H1 (cell line): ENCODE data around the gene SLC6A6. TPM values are rescaled to one million over a fixed set of nuclear protein-coding genes. Genes with fewer than 3 reads are reported as not detected.

Experiments used
- ASH2L ChIP-seq: fragments of 200-600, 300-600 bp; sonication (generic); IDR thresholded peaks from one replicate; pipeline ENCODE4 v1.7.1; 2017; ENCODE audit warnings: low read length
- ATF2 ChIP-seq: IDR thresholded peaks from 2 replicates; pipeline ENCODE4 v1.6.1; 2012; ENCODE audit warnings: low read length, inconsistent platforms
- CEBPB ChIP-seq: IDR thresholded peaks from 2 replicates; pipeline ENCODE4 v1.6.1; 2012; ENCODE audit warnings: low read depth, low read length
- CHD1 ChIP-seq: IDR thresholded peaks from 2 replicates; pipeline ENCODE4 v1.6.1; 2012; ENCODE audit warnings: low read depth, low read length, improper control_type of control experiment
- CREB1 ChIP-seq: IDR thresholded peaks from 2 replicates; pipeline ENCODE4 v1.6.1; 2012; ENCODE audit warnings: inconsistent platforms
- CTBP2 ChIP-seq: IDR thresholded peaks from 2 replicates; pipeline ENCODE4 v1.7.0; 2011; ENCODE audit warnings: borderline replicate concordance, mild to moderate bottlenecking, moderate library complexity, mixed read lengths, low read length; ENCODE audit not compliant: insufficient read depth, insufficient read length
- JUN ChIP-seq: IDR thresholded peaks from 2 replicates; pipeline ENCODE4 v1.6.1; 2011; ENCODE audit warnings: low read depth, mild to moderate bottlenecking, improper control_type of control experiment, low read length
- JUND ChIP-seq: IDR thresholded peaks from 2 replicates; pipeline ENCODE4 v1.6.1; 2011; ENCODE audit warnings: mild to moderate bottlenecking, improper control_type of control experiment, low read length
- KDM1A ChIP-seq: fragments of 200-600, 300-600 bp; sonication (generic); IDR thresholded peaks from 2 replicates; pipeline ENCODE4 v1.7.1; 2016; ENCODE audit warnings: mild to moderate bottlenecking, low read length, borderline replicate concordance
- KDM5A ChIP-seq: fragments of 200-600 bp; IDR thresholded peaks from 2 replicates; pipeline ENCODE4 v1.7.1; 2012; ENCODE audit warnings: mild to moderate bottlenecking, low read length, inconsistent platforms, mixed read lengths
- NRF1 ChIP-seq: IDR thresholded peaks from 2 replicates; pipeline ENCODE4 v1.6.1; 2011; ENCODE audit warnings: mild to moderate bottlenecking, low read depth, low read length, improper control_type of control experiment
- PHF8 ChIP-seq: fragments of 200-600 bp; sonication (generic); conservative IDR thresholded peaks from 2 replicates; pipeline ENCODE4 v1.7.1; 2012; ENCODE audit warnings: low read depth, mild to moderate bottlenecking, inconsistent platforms, low read length, moderate library complexity
- RAD21 ChIP-seq, 2 experiments: IDR thresholded peaks in 1 of 2; conservative IDR thresholded peaks in 1 of 2; 2 replicates each; pipeline ENCODE4 v1.6.1; 2011; ENCODE audit warnings: low read depth in 2 of 2, low read length in 2 of 2, improper control_type of control experiment in 1 of 2, inconsistent platforms in 1 of 2, mild to moderate bottlenecking in 1 of 2, moderate library complexity in 1 of 2
- RBBP5 ChIP-seq: IDR thresholded peaks from 2 replicates; pipeline ENCODE4 v1.7.1; 2012; ENCODE audit warnings: low read depth, mild to moderate bottlenecking, inconsistent platforms, low read length, moderate library complexity, borderline replicate concordance
- SIN3A ChIP-seq, 2 experiments: IDR thresholded peaks in 1 of 2; conservative IDR thresholded peaks in 1 of 2; 2 replicates each; pipeline ENCODE4 v1.6.1; 2011 to 2012; ENCODE audit warnings: low read length in 2 of 2, improper control_type of control experiment in 1 of 2, low read depth in 1 of 2, mild to moderate bottlenecking in 1 of 2
- SIRT6 ChIP-seq: IDR thresholded peaks from one replicate; pipeline ENCODE4 v1.7.1; 2012; ENCODE audit warnings: low read length, inconsistent platforms
- SIX5 ChIP-seq: IDR thresholded peaks from 2 replicates; pipeline ENCODE4 v1.6.1; 2011; ENCODE audit warnings: mild to moderate bottlenecking, low read depth, low read length
- TAF1 ChIP-seq: IDR thresholded peaks from 2 replicates; pipeline ENCODE4 v1.6.1; 2011; ENCODE audit warnings: mild to moderate bottlenecking, low read depth, low read length
- TAF7 ChIP-seq: optimal IDR thresholded peaks from 2 replicates; pipeline ENCODE3; 2011; ENCODE audit warnings: low read depth, mild to moderate bottlenecking, inconsistent platforms, low read length, moderate library complexity, borderline replicate concordance
- TBP ChIP-seq: IDR thresholded peaks from 2 replicates; pipeline ENCODE4 v1.6.1; 2011; ENCODE audit warnings: low read depth, low read length, improper control_type of control experiment
- polyA plus RNA-seq, 7 experiments: library from polyadenylated mRNA; depleted of rRNA in 3 of 7; stranded (reverse) in 5 of 7; unstranded in 2 of 7; fragments of >200 nt in 5 of 7; fragments of 200-250 nt in 2 of 7; gene quantifications; 1 replicate in 5 of 7; 2 replicates in 1 of 7; 4 replicates in 1 of 7; pipeline versions ENCODE4 v1.2.1 to v1.2.3, GENCODE V29; 2011 to 2013; ENCODE audit warnings: missing spikeins in 2 of 7, mixed read lengths in 2 of 7
- total RNA-seq: library from RNA; stranded (reverse); fragmentation: NEBNext Ultra II Directional; extraction: Animal tissue kit (Norgen Biotek cat#: 25700); gene quantifications from 2 replicates; pipeline ENCODE4 v1.2.1, GENCODE V29; 2021

The SLC6A6 gene
- total and polyA plus RNA-seq, 2 of the 8 experiments (the other 6 are each of a cell fraction or from before 2014, with no cell fraction given), result 66.2 to 144 TPM

DNA sequence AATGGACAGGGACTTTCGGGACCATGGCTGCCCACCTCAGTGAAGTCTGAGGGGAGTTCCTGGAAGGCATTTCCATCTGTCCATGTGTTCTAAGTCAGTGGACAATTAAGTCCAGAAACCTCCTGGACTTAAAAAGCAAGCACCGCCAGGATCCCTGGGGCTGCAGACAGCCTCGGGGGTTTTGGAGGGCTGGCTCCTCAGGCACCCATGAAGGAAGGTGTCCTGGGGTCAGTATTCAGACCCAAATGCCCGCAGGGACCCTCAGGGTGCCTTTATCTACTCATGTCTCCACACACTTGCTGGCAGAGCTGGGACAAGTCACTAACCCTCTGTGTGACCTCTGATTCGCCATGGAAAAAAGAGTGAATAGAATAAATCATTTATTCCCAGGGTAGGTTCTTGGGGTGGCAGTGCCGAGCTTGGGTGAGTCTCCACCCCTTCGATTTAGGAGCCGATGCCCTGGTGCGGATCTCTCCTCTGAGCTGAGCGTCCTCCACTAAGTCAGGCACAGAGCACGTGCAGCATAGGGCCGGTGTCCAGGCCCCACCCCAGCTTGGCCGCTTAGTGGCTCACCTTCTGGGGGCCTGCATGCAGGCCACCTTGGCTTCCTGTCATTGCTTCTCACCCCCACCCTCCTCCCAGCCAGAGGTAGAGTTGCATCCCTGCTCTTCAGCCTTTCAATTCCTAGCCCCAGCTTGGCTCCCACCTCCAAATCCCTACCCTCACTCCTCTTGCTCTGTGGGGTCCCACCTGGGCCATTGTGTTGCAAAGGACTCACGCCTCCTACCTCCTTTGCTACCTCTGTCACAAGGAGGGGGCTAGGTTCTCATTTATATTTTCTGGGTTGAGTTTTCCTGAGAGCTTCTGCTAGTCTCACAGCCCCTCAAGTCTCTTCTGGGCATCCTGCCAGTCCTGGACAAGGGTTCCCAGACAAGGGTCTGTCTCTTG lies 19.9 kb downstream of the SLC6A6 start (continued):
- no peak for TF ChIP-seq CREB1
- TF ChIP-seq TAF7, result no peak
- TF ChIP-seq ASH2L, result peak; percentile 17
- TF ChIP-seq KDM5A, result no peak
- TF ChIP-seq TAF1, result no peak
- no peak for TF ChIP-seq JUN
- TF ChIP-seq TBP, result peak; percentile 9; the same call in 1 of the 2 replicates
- TF ChIP-seq RAD21 (IDR thresholded peaks at IDR 0.05 in 1 of 2, conservative IDR thresholded peaks at IDR 0.05 in 1 of 2; ENCODE audit: low read depth in 2 of 2, low read length in 2 of 2), result 0 out of 4 replicates have a peak, but pooled peaks of 1 of the 2 experiments have one; percentile 6
- no peak for TF ChIP-seq CHD1
- no peak for TF ChIP-seq ATF2
- peak in 1 of 2 experiments; percentile 69; a peak in 1 of 4 replicates for TF ChIP-seq SIN3A (conservative IDR thresholded peaks at IDR 0.05 in 1 of 2, IDR thresholded peaks at IDR 0.05 in 1 of 2; ENCODE audit: low read depth in 1 of 2, low read length in 2 of 2)
- no peak for TF ChIP-seq SIRT6
- no peak for TF ChIP-seq NRF1
- TF ChIP-seq PHF8, result no peak
- no peak for TF ChIP-seq SIX5
- no peak for TF ChIP-seq CTBP2
- TF ChIP-seq JUND, result no peak
- TF ChIP-seq RBBP5, result no peak
- TF ChIP-seq KDM1A, result no peak
- TF ChIP-seq CEBPB, result no peak
